KOPT-K1 (cell line): ENCODE data around the gene TXNIP.

Experiments used
- H3K27ac ChIP-seq: fragments of 200-600 bp; sonication (generic); 2 replicates; pipeline ENCODE4 v1.5.1; 2016; ENCODE audit warnings: antibody characterized with exemption, mild to moderate bottlenecking, low read depth, low read length; ENCODE audit not compliant: poor library complexity, severe bottlenecking
- H3K36me3 ChIP-seq: fragments of 200-600 bp; sonication (generic); 2 replicates; pipeline ENCODE4 v1.5.1; 2017; ENCODE audit warnings: antibody characterized with exemption, mild to moderate bottlenecking, low read length, moderate library complexity; ENCODE audit not compliant: insufficient read depth
- H3K9me3 ChIP-seq: fragments of 200-600 bp; sonication (generic); 2 replicates; pipeline ENCODE4 v1.5.1; 2017; ENCODE audit warnings: antibody characterized with exemption, low read length, mild to moderate bottlenecking; ENCODE audit not compliant: insufficient read depth, poor library complexity, severe bottlenecking

TXNIP gene

GRCh38 chr1:145983960-145984830, 12.2 kb downstream of the TXNIP start:
- H3K9me3 ChIP-seq: no peaks in the 10 kb centered on the region
- H3K36me3 ChIP-seq: no peaks in the 10 kb centered on the region
- H3K27ac ChIP-seq: no peak overlapping the region

- H3K9me3 ChIP-seq: no peaks in the 10 kb centered on the region
- H3K27ac ChIP-seq: no peak overlapping the region
- H3K36me3 ChIP-seq: no peaks in the 10 kb centered on the region
Observed at GRCh38 chr1:145983206-145983675, 13.1 kb downstream of the TXNIP start.

- Histone ChIP-seq H3K9me3 (no peaks in the 10 kb centered on the region), H3K36me3 (no peaks in the 10 kb centered on the region), H3K27ac (no peak overlapping the region)
Observed at GRCh38 chr1:145982010-145982723, 14.2 kb downstream of the TXNIP start.

- no peaks in the 10 kb centered on the region for H3K9me3 ChIP-seq
- H3K36me3 ChIP-seq: no peaks in the 10 kb centered on the region
- H3K27ac ChIP-seq: peak overlapping the region; percentile 72
Observed at GRCh38 chr1:145980457-145980994, 15.9 kb downstream of the TXNIP start.

- Histone ChIP-seq H3K27ac (peak overlapping the region; percentile 72), H3K9me3 (no peaks in the 10 kb centered on the region), H3K36me3 (no peaks in the 10 kb centered on the region)
Observed at GRCh38 chr1:145979746-145980456, 16.5 kb downstream of the TXNIP start.

GRCh38 chr1:145978854-145979745, 17.3 kb downstream of the TXNIP start:
- Histone ChIP-seq H3K36me3 (no peaks in the 10 kb centered on the region), H3K9me3 (no peaks in the 10 kb centered on the region), H3K27ac (peak overlapping the region; percentile 72)

- H3K36me3 ChIP-seq: no peaks in the 10 kb centered on the region
- H3K27ac ChIP-seq: peak overlapping the region; percentile 72
- H3K9me3 ChIP-seq: no peaks in the 10 kb centered on the region
Observed at GRCh38 chr1:145978471-145978853, 17.9 kb downstream of the TXNIP start.

- Histone ChIP-seq H3K27ac (peak overlapping the region; percentile 72), H3K9me3 (no peaks in the 10 kb centered on the region)
Observed at GRCh38 chr1:145977486-145978470, 18.6 kb downstream of the TXNIP start.

GRCh38 chr1:145977016-145977415, 19.4 kb downstream of the TXNIP start:
- Histone ChIP-seq H3K36me3 (no peaks in the 10 kb centered on the region), H3K27ac (peak overlapping the region; percentile 72), H3K9me3 (no peaks in the 10 kb centered on the region)

More at GRCh38 chr1:145977486-145978470, 18.6 kb downstream of the TXNIP start:
- no peaks in the 10 kb centered on the region for H3K36me3 ChIP-seq

- Histone ChIP-seq H3K27ac (no peak overlapping the region), H3K9me3 (no peaks in the 10 kb centered on the region), H3K36me3 (no peaks in the 10 kb centered on the region)
Observed at GRCh38 chr1:145975216-145975615, 21.2 kb downstream of the TXNIP start.

GRCh38 chr1:145974721-145975120, 21.7 kb downstream of the TXNIP start:
- H3K27ac ChIP-seq: no peak overlapping the region
- no peaks in the 10 kb centered on the region for H3K36me3 ChIP-seq
- no peaks in the 10 kb centered on the region for H3K9me3 ChIP-seq

GRCh38 chr1:145972580-145972979, 23.8 kb downstream of the TXNIP start:
- no peaks in the 10 kb centered on the region for H3K36me3 ChIP-seq
- no peak overlapping the region for H3K27ac ChIP-seq
- peaks cover 3% of the 10 kb centered on the region for H3K9me3 ChIP-seq

- H3K27ac ChIP-seq: no peak overlapping the region
- peaks cover 12% of the 10 kb centered on the region for H3K9me3 ChIP-seq
- H3K36me3 ChIP-seq: no peaks in the 10 kb centered on the region
Observed at GRCh38 chr1:145967288-145967687, 29.1 kb downstream of the TXNIP start.
